ENCODE measurements around the gene DNAJC5G.

DNA sequence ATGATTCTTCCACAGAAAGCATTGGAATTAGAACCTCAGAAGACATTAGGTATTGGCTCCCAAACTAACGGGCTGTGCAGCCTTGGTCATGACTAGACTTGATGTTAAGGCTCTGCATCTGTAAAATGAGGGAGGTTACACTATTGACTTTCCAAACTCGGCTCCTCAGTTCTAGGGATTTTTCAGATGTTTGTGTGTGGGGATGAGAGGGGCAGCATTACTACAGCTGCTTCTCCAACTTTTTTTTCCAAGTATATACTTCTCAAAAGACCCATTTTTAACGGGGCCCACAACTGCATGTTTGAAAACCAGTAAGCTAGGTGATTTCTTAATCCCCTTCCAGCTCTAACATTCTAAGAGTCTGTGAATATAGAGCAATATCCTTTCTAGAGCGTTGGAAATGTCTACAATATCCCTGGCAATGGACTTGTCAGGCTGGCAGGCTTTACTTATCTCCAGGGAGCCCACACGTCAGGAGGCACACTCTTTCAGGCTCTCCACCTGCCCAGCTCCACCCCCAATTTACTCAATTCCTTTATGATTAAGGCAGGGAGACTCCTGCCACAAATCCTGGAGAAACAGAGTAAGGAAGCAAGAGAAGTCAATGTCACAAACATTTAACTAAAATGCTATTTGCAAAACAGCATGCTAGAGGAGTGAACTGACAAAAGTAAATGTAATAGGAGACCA lies 48.5 kb downstream of the DNAJC5G start:
- TF ChIP-seq, protein P1, sequence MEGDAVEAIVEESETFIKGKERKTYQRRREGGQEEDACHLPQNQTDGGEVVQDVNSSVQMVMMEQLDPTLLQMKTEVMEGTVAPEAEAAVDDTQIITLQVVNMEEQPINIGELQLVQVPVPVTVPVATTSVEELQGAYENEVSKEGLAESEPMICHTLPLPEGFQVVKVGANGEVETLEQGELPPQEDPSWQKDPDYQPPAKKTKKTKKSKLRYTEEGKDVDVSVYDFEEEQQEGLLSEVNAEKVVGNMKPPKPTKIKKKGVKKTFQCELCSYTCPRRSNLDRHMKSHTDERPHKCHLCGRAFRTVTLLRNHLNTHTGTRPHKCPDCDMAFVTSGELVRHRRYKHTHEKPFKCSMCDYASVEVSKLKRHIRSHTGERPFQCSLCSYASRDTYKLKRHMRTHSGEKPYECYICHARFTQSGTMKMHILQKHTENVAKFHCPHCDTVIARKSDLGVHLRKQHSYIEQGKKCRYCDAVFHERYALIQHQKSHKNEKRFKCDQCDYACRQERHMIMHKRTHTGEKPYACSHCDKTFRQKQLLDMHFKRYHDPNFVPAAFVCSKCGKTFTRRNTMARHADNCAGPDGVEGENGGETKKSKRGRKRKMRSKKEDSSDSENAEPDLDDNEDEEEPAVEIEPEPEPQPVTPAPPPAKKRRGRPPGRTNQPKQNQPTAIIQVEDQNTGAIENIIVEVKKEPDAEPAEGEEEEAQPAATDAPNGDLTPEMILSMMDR (IDR thresholded peaks at IDR 0.05): no peak
- no peak for TF ChIP-seq POLR2A (IDR thresholded peaks at IDR 0.05)
